Stomach (tissue), 4 donors: Measurements from ENCODE around the gene PRKG1.

Experiments
- EP300 ChIP-seq: sonication (generic); formaldehyde crosslinking; IDR thresholded peaks from one replicate; pipeline ENCODE4 v1.6.1; 2017; ENCODE audit warnings: antibody characterized with exemption
- POLR2A ChIP-seq, 4 donors: fragments of 450-650 bp; IDR thresholded peaks; one replicate each; pipeline ENCODE4 v1.6.1; 2016; ENCODE audit warnings: antibody characterized with exemption in 4 of 4, control low read depth in 2 of 4, mild to moderate bottlenecking in 1 of 4, moderate library complexity in 1 of 4
- POLR2AphosphoS5 ChIP-seq, 3 donors: sonication (generic); formaldehyde crosslinking; IDR thresholded peaks; one replicate each; pipeline ENCODE4 v1.6.1; 2016; ENCODE audit warnings: antibody characterized with exemption in 3 of 3
- TF ChIP-seq, protein P1 (sequence below), 7 experiments: fragments of 450-650 bp in 4 of 7; fragments of 200-600 bp in 3 of 7; sonication (generic) in 3 of 7; IDR thresholded peaks; one replicate each; pipeline ENCODE4 v1.5.1; 2016 to 2019; ENCODE audit warnings: antibody characterized with exemption in 7 of 7, control low read depth in 2 of 7, mild to moderate bottlenecking in 1 of 7

DNA sequence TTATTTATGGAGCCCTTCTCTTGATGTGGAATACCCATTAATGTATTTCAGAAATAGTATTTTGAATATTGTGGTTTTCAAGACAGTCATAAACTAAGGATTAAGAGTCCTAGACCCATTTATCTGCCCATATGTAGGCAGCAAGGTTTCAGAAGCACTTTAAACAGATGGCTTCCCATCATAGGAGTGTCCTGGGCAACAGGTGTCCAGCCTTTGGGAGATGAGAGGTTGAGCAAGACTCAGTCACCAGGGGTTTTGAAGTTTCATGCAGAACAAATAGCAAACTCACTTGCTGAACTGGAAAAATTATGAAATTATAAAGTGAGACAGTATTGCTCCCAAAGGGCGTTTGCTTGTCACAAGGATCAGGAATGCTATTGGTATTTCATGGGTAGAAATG, 818.0 kb downstream of the PRKG1 start:
- TF ChIP-seq, protein P1, sequence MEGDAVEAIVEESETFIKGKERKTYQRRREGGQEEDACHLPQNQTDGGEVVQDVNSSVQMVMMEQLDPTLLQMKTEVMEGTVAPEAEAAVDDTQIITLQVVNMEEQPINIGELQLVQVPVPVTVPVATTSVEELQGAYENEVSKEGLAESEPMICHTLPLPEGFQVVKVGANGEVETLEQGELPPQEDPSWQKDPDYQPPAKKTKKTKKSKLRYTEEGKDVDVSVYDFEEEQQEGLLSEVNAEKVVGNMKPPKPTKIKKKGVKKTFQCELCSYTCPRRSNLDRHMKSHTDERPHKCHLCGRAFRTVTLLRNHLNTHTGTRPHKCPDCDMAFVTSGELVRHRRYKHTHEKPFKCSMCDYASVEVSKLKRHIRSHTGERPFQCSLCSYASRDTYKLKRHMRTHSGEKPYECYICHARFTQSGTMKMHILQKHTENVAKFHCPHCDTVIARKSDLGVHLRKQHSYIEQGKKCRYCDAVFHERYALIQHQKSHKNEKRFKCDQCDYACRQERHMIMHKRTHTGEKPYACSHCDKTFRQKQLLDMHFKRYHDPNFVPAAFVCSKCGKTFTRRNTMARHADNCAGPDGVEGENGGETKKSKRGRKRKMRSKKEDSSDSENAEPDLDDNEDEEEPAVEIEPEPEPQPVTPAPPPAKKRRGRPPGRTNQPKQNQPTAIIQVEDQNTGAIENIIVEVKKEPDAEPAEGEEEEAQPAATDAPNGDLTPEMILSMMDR (IDR thresholded peaks at IDR 0.05) = no peak
- TF ChIP-seq POLR2A (IDR thresholded peaks at IDR 0.05) = no peak
- TF ChIP-seq POLR2AphosphoS5 (IDR thresholded peaks at IDR 0.05) = no peak
- TF ChIP-seq EP300 = no peak
